Measurements from ENCODE around the gene VAV2. TPM values are rescaled to one million over a fixed set of nuclear protein-coding genes. Genes with fewer than 3 reads are reported as not detected.
A peak's percentile ranks its signal among the peaks of the same experiment; 100 is the strongest.

Gene VAV2
- total RNA-seq, 1 experiment from 2014 or later, result 25.1 TPM

DNA sequence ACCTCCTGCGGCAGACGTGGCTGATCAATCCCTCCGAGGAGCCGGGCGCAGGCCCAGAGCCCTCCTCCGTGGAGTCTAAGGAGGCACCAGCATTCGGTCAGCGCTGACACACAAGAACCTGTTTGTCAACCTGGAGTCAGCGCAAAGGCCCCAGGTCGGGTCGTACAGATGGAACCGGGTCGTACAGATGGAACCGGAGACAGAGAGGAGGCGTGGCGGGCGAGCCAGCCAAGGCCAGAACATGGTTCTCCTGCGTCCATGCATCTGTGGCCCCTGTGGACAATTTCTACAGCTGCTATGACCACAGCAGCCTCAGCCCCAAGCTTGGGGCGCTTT is 128.9 kb downstream of the VAV2 start:
- in situ Hi-C loops (cut with HindIII; ENCODE audit: low pct_unique_long_range_greater_than_20kb, low sequenced_read_pairs), result no loop called here
- no peak for DNase-seq (ENCODE audit: low read depth)

- in situ Hi-C loops (cut with HindIII; ENCODE audit: low pct_unique_long_range_greater_than_20kb, low sequenced_read_pairs), result no loop called here
- DNase-seq (ENCODE audit: low read depth), result no peak
Measured at GRCh38 chr9:133862585-133863256, 129.4 kb downstream of the VAV2 start.

DNA sequence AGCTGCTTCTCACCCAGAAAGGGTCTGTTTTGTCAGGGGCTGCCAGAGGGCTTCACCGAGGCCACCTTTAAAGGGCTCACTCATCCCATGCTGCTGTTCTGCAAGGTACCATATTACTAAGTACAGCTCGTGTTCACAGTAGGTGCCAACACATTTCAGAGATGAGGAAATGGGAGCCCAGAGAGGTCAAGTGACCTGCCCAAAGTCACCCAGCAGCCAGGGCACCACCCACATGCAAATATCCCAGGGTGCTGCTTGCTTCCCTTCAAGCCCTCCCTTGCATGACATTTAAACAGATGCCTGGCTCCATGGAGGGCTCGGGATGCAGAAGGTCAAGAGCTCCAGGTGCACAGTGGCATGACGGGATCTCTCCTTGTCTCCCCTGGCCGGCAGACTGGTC is 130.4 kb downstream of the VAV2 start:
- in situ Hi-C loops (cut with HindIII; ENCODE audit: low pct_unique_long_range_greater_than_20kb, low sequenced_read_pairs), result no loop called here
- DNase-seq (ENCODE audit: low read depth), result no peak

DNA sequence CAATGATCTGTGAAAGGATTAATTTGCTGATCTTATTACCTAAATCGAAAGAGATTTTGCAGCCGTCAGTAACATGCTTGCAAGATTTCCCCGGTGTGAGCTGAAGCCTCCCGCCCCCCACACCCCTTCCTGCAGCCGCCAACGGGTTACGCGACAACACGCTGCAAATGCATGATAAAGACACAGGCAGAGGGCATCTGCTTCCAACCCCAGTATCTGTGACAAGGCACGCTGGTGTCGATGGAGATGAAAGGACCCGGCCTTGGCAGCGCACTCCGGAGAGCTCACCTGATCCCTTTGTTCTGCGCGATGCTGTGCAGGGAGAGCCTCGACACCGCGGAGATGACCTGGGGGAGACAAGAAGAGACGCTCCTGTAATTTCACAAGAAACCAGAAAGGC is 131.0 kb downstream of the VAV2 start:
- no peak for DNase-seq (ENCODE audit: low read depth)
- in situ Hi-C loops (cut with HindIII; ENCODE audit: low pct_unique_long_range_greater_than_20kb, low sequenced_read_pairs), result no loop called here

DNA sequence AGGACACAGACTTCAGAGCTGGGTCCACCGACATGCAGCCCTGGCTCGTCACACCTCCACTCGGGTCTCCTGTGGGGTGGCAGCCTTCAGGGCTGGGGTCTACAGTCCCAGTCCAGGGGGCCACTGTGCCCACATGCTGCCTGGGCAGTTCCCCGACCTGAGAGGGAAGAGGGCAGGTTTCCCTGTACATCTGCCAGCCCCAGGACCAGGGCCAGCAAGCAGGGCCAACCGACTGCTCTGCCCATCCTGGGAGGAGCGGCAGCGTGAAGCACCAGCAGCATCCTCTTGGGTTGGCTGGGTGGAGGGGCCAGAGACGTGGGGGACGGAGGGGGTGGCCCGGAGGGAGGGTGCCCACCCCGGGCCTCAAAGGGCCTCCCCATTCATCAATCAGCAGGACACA is 133.4 kb downstream of the VAV2 start:
- in situ Hi-C loops (cut with HindIII; ENCODE audit: low pct_unique_long_range_greater_than_20kb, low sequenced_read_pairs), result no loop called here
- DNase-seq (ENCODE audit: low read depth), result no peak

GRCh38 chr9:133857639-133858038 is 134.5 kb downstream of the VAV2 start:
- no peak for DNase-seq (ENCODE audit: low read depth)
- in situ Hi-C loops (cut with HindIII; ENCODE audit: low pct_unique_long_range_greater_than_20kb, low sequenced_read_pairs), result no loop called here

DNA sequence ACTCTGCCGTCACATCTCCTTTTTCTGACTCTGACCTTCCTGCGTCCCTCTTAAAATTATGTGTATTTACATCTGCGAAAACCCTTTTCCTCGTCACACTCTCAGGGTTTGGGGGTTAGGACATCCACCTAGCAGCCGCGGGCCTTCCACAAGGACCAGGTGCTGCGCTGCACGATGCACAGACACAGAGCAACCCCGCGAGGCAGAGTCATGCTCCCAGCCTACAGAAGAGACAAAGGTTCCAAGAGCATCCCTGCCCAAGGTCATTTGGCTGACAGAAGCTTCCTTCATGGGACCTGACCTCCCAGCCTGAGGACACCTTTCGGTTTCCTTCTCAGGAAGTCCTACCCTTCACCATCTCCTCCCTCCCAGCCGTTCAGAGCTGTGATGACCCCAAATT is 135.3 kb downstream of the VAV2 start:
- DNase-seq (ENCODE audit: low read depth), result no peak
- in situ Hi-C loops (cut with HindIII; ENCODE audit: low pct_unique_long_range_greater_than_20kb, low sequenced_read_pairs), result no loop called here

- DNase-seq (ENCODE audit: low read depth), result peak; percentile 71
- in situ Hi-C loops (cut with HindIII; ENCODE audit: low pct_unique_long_range_greater_than_20kb, low sequenced_read_pairs), result no loop called here
Measured at GRCh38 chr9:133855802-133856521, 136.2 kb downstream of the VAV2 start.

GRCh38 chr9:133855371-133855770 is 136.8 kb downstream of the VAV2 start:
- in situ Hi-C loops (cut with HindIII; ENCODE audit: low pct_unique_long_range_greater_than_20kb, low sequenced_read_pairs), result no loop called here

GRCh38 chr9:133854765-133855164 is 137.4 kb downstream of the VAV2 start:
- DNase-seq (ENCODE audit: low read depth), result no peak

More at GRCh38 chr9:133855371-133855770, 136.8 kb downstream of the VAV2 start:
- DNase-seq (ENCODE audit: low read depth), result no peak

DNA sequence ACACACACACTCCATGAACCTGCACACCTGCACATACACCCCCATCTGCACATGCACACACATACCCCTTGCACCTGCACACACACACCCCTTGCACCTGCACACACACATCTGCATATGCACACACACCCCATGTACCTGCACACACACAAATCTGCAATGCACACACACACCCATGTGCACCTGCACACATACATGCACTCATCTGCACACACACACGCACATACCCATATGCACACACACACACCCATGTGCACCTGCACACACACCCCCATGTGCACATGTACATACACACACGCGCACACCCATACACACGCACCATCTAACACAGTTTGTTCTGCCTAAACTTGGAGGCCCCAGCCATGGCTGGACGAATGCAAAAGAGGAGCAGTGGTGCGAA is 138.1 kb downstream of the VAV2 start:
- DNase-seq (ENCODE audit: low read depth), result no peak
- in situ Hi-C loops (cut with HindIII; ENCODE audit: low pct_unique_long_range_greater_than_20kb, low sequenced_read_pairs), result no loop called here

More at GRCh38 chr9:133854765-133855164, 137.4 kb downstream of the VAV2 start:
- in situ Hi-C loops (cut with HindIII; ENCODE audit: low pct_unique_long_range_greater_than_20kb, low sequenced_read_pairs), result no loop called here

- DNase-seq (ENCODE audit: low read depth), result no peak
- in situ Hi-C loops (cut with HindIII; ENCODE audit: low pct_unique_long_range_greater_than_20kb, low sequenced_read_pairs), result no loop called here
Measured at GRCh38 chr9:133853331-133853730, 138.8 kb downstream of the VAV2 start.

GRCh38 chr9:133852431-133852830 is 139.7 kb downstream of the VAV2 start:
- DNase-seq (ENCODE audit: low read depth), result no peak
- in situ Hi-C loops (cut with HindIII; ENCODE audit: low pct_unique_long_range_greater_than_20kb, low sequenced_read_pairs), result no loop called here

DNA sequence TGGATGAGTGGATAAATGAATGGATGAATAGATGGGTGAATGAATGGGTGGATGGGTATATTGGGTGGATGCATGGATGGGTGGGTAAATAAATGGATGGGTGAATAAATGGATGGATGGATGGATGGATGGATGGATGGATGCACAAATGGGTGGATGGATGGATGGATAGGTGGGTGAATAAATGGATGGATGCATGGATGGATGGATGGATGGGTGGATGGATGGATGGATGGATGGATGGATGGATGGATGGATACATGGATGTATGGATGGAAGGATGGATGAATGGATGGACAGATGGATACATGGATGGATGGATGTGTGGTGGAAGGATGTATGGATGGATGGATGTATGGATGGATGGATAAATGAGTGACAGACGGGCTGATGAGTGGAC is 140.4 kb downstream of the VAV2 start:
- no peak for DNase-seq (ENCODE audit: low read depth)
- in situ Hi-C loops (cut with HindIII; ENCODE audit: low pct_unique_long_range_greater_than_20kb, low sequenced_read_pairs), result no loop called here

DNA sequence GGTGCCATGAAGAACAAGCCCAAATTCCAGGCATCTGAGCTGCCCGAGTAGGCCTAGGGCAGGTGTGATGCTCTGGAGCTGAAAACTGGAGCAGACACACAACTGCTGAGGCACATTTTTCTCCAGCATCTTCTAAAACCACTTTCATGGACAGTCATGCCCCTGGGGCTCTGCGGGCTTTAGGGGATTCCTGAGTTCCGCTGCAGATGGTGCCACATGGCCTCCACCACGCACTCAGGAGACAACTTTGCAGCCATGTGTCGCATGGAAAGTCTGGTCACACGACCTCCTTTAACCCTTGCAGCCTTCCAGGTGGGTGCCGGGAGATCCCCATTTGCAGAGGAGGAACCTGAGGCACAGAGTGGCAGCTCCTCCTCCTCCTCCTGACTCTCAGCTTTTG is 141.2 kb downstream of the VAV2 start:
- DNase-seq (ENCODE audit: low read depth), result no peak
- in situ Hi-C loops (cut with HindIII; ENCODE audit: low pct_unique_long_range_greater_than_20kb, low sequenced_read_pairs), result no loop called here

DNA sequence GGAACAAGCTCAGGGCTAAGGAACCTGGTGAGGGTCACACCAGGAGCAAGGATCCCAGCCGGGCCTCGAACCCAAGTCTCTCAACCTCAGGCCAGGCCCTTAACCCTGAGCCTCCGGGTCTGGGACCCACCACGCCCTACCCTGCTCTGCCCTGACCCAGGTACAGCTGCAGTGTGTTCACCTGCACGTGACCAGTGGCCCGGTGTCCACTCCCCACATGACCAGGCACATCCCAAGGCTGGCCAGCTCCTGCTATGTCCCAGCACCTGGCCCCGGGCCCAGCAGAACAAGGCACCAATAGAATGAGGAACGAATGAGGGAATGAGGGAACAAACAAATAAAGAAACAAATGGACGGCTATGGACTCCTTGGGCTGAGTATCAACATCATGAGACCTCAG is 142.0 kb downstream of the VAV2 start:
- no peak for DNase-seq (ENCODE audit: low read depth)
- in situ Hi-C loops (cut with HindIII; ENCODE audit: low pct_unique_long_range_greater_than_20kb, low sequenced_read_pairs), result no loop called here

DNA sequence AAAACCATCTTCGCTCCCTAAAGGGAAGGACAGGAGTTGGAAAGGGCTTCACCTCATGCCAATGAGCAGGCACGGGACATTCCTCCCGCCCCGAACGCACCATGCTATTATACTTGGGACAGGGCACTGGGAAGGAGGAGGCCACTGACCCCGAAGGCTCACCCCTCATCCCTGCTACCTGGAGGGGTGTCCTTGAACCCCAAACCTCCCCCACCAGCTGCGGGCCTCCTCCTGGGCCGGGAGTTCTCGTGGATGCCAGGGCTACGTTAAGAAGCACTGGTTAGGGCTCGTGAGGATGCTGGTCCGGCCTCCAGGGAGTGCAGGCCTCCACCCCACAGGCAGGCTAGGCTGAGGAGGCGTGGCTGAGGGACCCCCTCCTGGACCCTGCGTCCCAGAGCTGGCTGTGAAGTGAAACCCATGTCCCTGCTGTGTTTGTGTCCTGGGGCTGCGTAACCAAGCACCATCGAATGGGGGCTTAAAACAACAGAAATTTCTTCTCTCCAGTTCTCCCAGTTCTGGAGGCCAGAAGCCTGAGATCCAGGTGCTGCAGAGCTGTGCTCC is 142.9 kb downstream of the VAV2 start:
- in situ Hi-C loops (cut with HindIII; ENCODE audit: low pct_unique_long_range_greater_than_20kb, low sequenced_read_pairs), result no loop called here
- no peak for DNase-seq (ENCODE audit: low read depth)

- no peak for DNase-seq (ENCODE audit: low read depth)
- in situ Hi-C loops (cut with HindIII; ENCODE audit: low pct_unique_long_range_greater_than_20kb, low sequenced_read_pairs), result no loop called here
Measured at GRCh38 chr9:133848471-133849109, 143.5 kb downstream of the VAV2 start.

- in situ Hi-C loops (cut with HindIII; ENCODE audit: low pct_unique_long_range_greater_than_20kb, low sequenced_read_pairs), result no loop called here
- DNase-seq (ENCODE audit: low read depth), result no peak
Measured at GRCh38 chr9:133846483-133847090, 145.5 kb downstream of the VAV2 start.

Measured in Caki2 (cell line).